HEK293 (cell line): ENCODE measurements around the gene SHE.

Source experiments
- CTCF ChIA-PET: fragments of 350-600 bp; formaldehyde crosslinking; extraction: SDS; loops from one replicate; lab custom pipeline; 2021; ENCODE audit warnings: antibody characterized with exemption; lab: Yijun Ruan, JAX
- POLR2A ChIA-PET: fragments of 300-600 bp; formaldehyde crosslinking; extraction: SDS; loops from one replicate; lab custom pipeline; 2020; ENCODE audit warnings: antibody characterized with exemption, inconsistent platforms; lab: Yijun Ruan, JAX
- H3K27ac ChIP-seq: fragments of 200-500 bp; sonication (Bioruptor generic); 2 replicates; pipeline ENCODE4 v1.5.1; 2014; ENCODE audit warnings: low read depth, low read length, control low read depth, inconsistent platforms; ENCODE audit errors: extremely low read depth
- H3K36me3 ChIP-seq, 2 experiments: fragments of 200-500 bp in 1 of 2; sonication (Bioruptor generic) in 1 of 2; 1 replicate in 1 of 2; 2 replicates in 1 of 2; pipeline ENCODE4 v1.5.1; 2014 to 2017; ENCODE audit warnings: inconsistent platforms in 2 of 2, low read length in 2 of 2; ENCODE audit not compliant: control insufficient read depth in 2 of 2, insufficient read depth in 1 of 2
- H3K4me1 ChIP-seq: fragments of 200-500 bp; sonication (Bioruptor generic); 2 replicates; pipeline ENCODE4 v1.5.1; 2014; ENCODE audit warnings: mild to moderate bottlenecking, low read length, inconsistent platforms; ENCODE audit not compliant: control insufficient read depth, insufficient read depth
- H3K4me3 ChIP-seq: 2 replicates; pipeline ENCODE4 v1.5.1; 2011; ENCODE audit warnings: low read depth, mild to moderate bottlenecking, control low read depth, low read length, moderate library complexity
- H3K9me3 ChIP-seq: fragments of 200-500 bp; sonication (Bioruptor generic); 2 replicates; pipeline ENCODE4 v1.5.1; 2014; ENCODE audit warnings: low read depth, low read length, inconsistent platforms; ENCODE audit not compliant: control insufficient read depth, insufficient read depth
- HOXD13 ChIP-seq: sonication (generic); formaldehyde crosslinking; IDR thresholded peaks from 2 replicates; pipeline ENCODE4 v1.8.0; 2022; ENCODE audit warnings: missing genetic modification reagents, borderline replicate concordance
- KLF17 ChIP-seq: fragments of 450-650 bp; formaldehyde crosslinking; IDR thresholded peaks from 2 replicates; pipeline ENCODE4 v1.5.1; 2016; ENCODE audit warnings: missing biosample characterization, missing genetic modification characterization
- KLF9 ChIP-seq: fragments of 450-650 bp; formaldehyde crosslinking; IDR thresholded peaks from 2 replicates; pipeline ENCODE4 v1.5.1; 2016; ENCODE audit warnings: missing biosample characterization, missing genetic modification characterization, low read depth
- SCRT2 ChIP-seq: fragments of 450-650 bp; formaldehyde crosslinking; IDR thresholded peaks from 2 replicates; pipeline ENCODE4 v1.5.1; 2016; ENCODE audit warnings: missing biosample characterization, missing genetic modification characterization
- ZBTB21 ChIP-seq: fragments of 450-650 bp; formaldehyde crosslinking; IDR thresholded peaks from 2 replicates; pipeline ENCODE4 v1.5.1; 2017; ENCODE audit warnings: missing biosample characterization, missing genetic modification characterization
- ZEB2 ChIP-seq: fragments of 450-650 bp; formaldehyde crosslinking; IDR thresholded peaks from 2 replicates; pipeline ENCODE4 v1.5.1; 2016; ENCODE audit warnings: missing biosample characterization, missing genetic modification characterization
- ZFP37 ChIP-seq: fragments of 450-650 bp; formaldehyde crosslinking; IDR thresholded peaks from 2 replicates; pipeline ENCODE4 v1.5.1; 2016; ENCODE audit warnings: missing biosample characterization, missing genetic modification characterization
- ZIC2 ChIP-seq: fragments of 450-650 bp; formaldehyde crosslinking; IDR thresholded peaks from 2 replicates; pipeline ENCODE4 v1.5.1; 2016; ENCODE audit warnings: missing biosample characterization, missing genetic modification characterization
- ZNF140 ChIP-seq: fragments of 450-650 bp; formaldehyde crosslinking; IDR thresholded peaks from 2 replicates; pipeline ENCODE4 v1.5.1; 2016; ENCODE audit warnings: missing biosample characterization, missing genetic modification characterization
- ZNF157 ChIP-seq: fragments of 450-650 bp; formaldehyde crosslinking; IDR thresholded peaks from 2 replicates; pipeline ENCODE4 v1.5.1; 2016; ENCODE audit warnings: missing biosample characterization, missing genetic modification characterization
- ZNF221 ChIP-seq: fragments of 450-650 bp; formaldehyde crosslinking; IDR thresholded peaks from 2 replicates; pipeline ENCODE4 v1.5.1; 2017; ENCODE audit warnings: missing biosample characterization, missing genetic modification characterization, borderline replicate concordance
- ZNF302 ChIP-seq: fragments of 450-650 bp; formaldehyde crosslinking; IDR thresholded peaks from 2 replicates; pipeline ENCODE4 v1.5.1; 2016; ENCODE audit warnings: missing biosample characterization, missing genetic modification characterization, low read depth
- ZNF335 ChIP-seq: fragments of 450-650 bp; formaldehyde crosslinking; conservative IDR thresholded peaks from 2 replicates; pipeline ENCODE4 v1.5.1; 2016; ENCODE audit warnings: missing biosample characterization, missing genetic modification characterization
- ZNF549 ChIP-seq: fragments of 450-650 bp; IDR thresholded peaks from 2 replicates; pipeline ENCODE4 v1.5.1; 2018; ENCODE audit warnings: missing biosample characterization, missing genetic modification characterization, mild to moderate bottlenecking, inconsistent platforms, moderate library complexity
- ZNF600 ChIP-seq: fragments of 450-650 bp; formaldehyde crosslinking; IDR thresholded peaks from 2 replicates; pipeline ENCODE4 v1.5.1; 2016; ENCODE audit warnings: missing biosample characterization, missing genetic modification characterization
- ZNF707 ChIP-seq: fragments of 450-650 bp; formaldehyde crosslinking; IDR thresholded peaks from 2 replicates; pipeline ENCODE4 v1.5.1; 2016; ENCODE audit warnings: missing biosample characterization, missing genetic modification characterization
- ZSCAN23 ChIP-seq: fragments of 450-650 bp; formaldehyde crosslinking; IDR thresholded peaks from 2 replicates; pipeline ENCODE4 v1.5.1; 2016; ENCODE audit warnings: missing biosample characterization, missing genetic modification characterization
- TF ChIP-seq, protein P1 (sequence below): fragments of 450-650 bp; formaldehyde crosslinking; IDR thresholded peaks from 2 replicates; pipeline ENCODE4 v1.5.1; 2016; ENCODE audit warnings: missing biosample characterization, missing genetic modification characterization
- TF ChIP-seq, protein P2 (sequence below): fragments of 450-650 bp; formaldehyde crosslinking; IDR thresholded peaks from 2 replicates; pipeline ENCODE4 v1.5.1; 2016; ENCODE audit warnings: missing biosample characterization, missing genetic modification characterization, low read depth
- TF ChIP-seq, protein P3 (sequence below): fragments of 450-650 bp; formaldehyde crosslinking; IDR thresholded peaks from 2 replicates; pipeline ENCODE4 v1.5.1; 2016; ENCODE audit warnings: missing biosample characterization, missing genetic modification characterization
- TF ChIP-seq, protein P4 (sequence below): fragments of 450-650 bp; formaldehyde crosslinking; optimal IDR thresholded peaks from 2 replicates; pipeline ENCODE3; 2016; ENCODE audit warnings: missing biosample characterization, mild to moderate bottlenecking, missing genetic modification characterization

SHE gene

DNA sequence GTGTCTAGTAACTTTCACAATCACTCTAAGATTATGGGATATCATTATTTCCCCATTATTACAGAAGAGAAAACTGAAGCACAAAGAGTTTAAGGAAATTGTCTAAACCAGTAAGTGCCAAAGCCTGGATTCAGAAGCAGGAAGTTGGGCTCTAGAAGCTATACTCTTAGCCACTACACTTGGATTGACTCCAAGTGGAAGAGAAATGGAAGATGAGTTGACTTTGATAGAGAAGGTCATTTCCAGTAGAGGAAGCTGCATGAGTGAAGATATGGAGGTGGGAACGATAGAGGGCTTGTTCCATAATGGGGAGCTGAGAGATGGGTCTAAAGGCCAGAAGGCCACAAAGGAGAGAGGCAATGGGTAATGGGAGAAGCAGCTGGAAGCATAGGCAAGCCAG, 11.9 kb downstream of the SHE start:
- ChIA-PET CTCF (interaction anchor here (0.6 to 2.3 kb wide), 6 partner anchors 9 to 454 kb away, joined by 3 to 11 read pairs (median 4); no protein-coding TSS in a partner anchor), POLR2A (interaction anchor here (0.6 kb wide), 1 partner anchor 757 kb away, joined by 5 read pairs; no protein-coding TSS in a partner anchor)
- H3K4me1 ChIP-seq = no peaks in the 10 kb centered on the region
- no peak overlapping the region for H3K4me3 ChIP-seq
- no peak for TF ChIP-seq ZNF302
- no peak for TF ChIP-seq HOXD13 (CRISPR knock-in tag)
- TF ChIP-seq ZBTB21 = no peak
- no peak for TF ChIP-seq ZNF157
- TF ChIP-seq ZSCAN23 (tag by site-specific recombination) = no peak
- TF ChIP-seq ZNF549 (tag by site-specific recombination) = no peak
- H3K36me3 ChIP-seq = no peaks in the 10 kb centered on the region
- no peaks in the 10 kb centered on the region for H3K9me3 ChIP-seq
- no peak overlapping the region for H3K27ac ChIP-seq

GRCh38 chr1:154489695-154490274, 12.4 kb downstream of the SHE start:
- H3K9me3 ChIP-seq = no peaks in the 10 kb centered on the region
- no peak overlapping the region for H3K4me3 ChIP-seq
- no peak overlapping the region for H3K27ac ChIP-seq
- H3K4me1 ChIP-seq = no peaks in the 10 kb centered on the region; the same call in 1 of the 2 replicates
- no peaks in the 10 kb centered on the region for H3K36me3 ChIP-seq
- POLR2A ChIA-PET = no interaction called here
- TF ChIP-seq SCRT2 (no peak), ZIC2 (tag by site-specific recombination) (no peak), ZNF221 (tag by site-specific recombination) (no peak), ZFP37 (tag by site-specific recombination) (no peak), KLF9 (tag by site-specific recombination) (no peak), ZNF707 (tag by site-specific recombination) (no peak), ZNF335 (no peak)
- TF ChIP-seq, protein P1, sequence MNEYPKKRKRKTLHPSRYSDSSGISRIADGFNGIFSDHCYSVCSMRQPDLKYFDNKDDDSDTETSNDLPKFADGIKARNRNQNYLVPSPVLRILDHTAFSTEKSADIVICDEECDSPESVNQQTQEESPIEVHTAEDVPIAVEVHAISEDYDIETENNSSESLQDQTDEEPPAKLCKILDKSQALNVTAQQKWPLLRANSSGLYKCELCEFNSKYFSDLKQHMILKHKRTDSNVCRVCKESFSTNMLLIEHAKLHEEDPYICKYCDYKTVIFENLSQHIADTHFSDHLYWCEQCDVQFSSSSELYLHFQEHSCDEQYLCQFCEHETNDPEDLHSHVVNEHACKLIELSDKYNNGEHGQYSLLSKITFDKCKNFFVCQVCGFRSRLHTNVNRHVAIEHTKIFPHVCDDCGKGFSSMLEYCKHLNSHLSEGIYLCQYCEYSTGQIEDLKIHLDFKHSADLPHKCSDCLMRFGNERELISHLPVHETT (tag by site-specific recombination) = no peak
- TF ChIP-seq, protein P2, sequence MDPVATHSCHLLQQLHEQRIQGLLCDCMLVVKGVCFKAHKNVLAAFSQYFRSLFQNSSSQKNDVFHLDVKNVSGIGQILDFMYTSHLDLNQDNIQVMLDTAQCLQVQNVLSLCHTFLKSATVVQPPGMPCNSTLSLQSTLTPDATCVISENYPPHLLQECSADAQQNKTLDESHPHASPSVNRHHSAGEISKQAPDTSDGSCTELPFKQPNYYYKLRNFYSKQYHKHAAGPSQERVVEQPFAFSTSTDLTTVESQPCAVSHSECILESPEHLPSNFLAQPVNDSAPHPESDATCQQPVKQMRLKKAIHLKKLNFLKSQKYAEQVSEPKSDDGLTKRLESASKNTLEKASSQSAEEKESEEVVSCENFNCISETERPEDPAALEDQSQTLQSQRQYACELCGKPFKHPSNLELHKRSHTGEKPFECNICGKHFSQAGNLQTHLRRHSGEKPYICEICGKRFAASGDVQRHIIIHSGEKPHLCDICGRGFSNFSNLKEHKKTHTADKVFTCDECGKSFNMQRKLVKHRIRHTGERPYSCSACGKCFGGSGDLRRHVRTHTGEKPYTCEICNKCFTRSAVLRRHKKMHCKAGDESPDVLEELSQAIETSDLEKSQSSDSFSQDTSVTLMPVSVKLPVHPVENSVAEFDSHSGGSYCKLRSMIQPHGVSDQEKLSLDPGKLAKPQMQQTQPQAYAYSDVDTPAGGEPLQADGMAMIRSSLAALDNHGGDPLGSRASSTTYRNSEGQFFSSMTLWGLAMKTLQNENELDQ = no peak
- TF ChIP-seq, protein P3, sequence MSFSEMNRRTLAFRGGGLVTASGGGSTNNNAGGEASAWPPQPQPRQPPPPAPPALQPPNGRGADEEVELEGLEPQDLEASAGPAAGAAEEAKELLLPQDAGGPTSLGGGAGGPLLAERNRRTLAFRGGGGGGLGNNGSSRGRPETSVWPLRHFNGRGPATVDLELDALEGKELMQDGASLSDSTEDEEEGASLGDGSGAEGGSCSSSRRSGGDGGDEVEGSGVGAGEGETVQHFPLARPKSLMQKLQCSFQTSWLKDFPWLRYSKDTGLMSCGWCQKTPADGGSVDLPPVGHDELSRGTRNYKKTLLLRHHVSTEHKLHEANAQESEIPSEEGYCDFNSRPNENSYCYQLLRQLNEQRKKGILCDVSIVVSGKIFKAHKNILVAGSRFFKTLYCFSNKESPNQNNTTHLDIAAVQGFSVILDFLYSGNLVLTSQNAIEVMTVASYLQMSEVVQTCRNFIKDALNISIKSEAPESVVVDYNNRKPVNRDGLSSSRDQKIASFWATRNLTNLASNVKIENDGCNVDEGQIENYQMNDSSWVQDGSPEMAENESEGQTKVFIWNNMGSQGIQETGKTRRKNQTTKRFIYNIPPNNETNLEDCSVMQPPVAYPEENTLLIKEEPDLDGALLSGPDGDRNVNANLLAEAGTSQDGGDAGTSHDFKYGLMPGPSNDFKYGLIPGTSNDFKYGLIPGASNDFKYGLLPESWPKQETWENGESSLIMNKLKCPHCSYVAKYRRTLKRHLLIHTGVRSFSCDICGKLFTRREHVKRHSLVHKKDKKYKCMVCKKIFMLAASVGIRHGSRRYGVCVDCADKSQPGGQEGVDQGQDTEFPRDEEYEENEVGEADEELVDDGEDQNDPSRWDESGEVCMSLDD (tag by site-specific recombination) = no peak
- CTCF ChIA-PET = interaction anchor here (0.6 to 2.3 kb wide), 3 partner anchors 10 to 291 kb away, joined by 4 to 11 read pairs (median 9); no protein-coding TSS in a partner anchor

- H3K27ac ChIP-seq = no peak overlapping the region
- peaks cover 3% of the 10 kb centered on the region; the same call in 1 of the 2 replicates for H3K4me1 ChIP-seq
- H3K36me3 ChIP-seq = no peaks in the 10 kb centered on the region
- no peak overlapping the region for H3K4me3 ChIP-seq
- CTCF ChIA-PET = interaction anchor here (0.6 to 2.3 kb wide), 3 partner anchors 9 to 451 kb away, joined by 3 to 9 read pairs (median 7); no protein-coding TSS in a partner anchor
- H3K9me3 ChIP-seq = no peaks in the 10 kb centered on the region
- POLR2A ChIA-PET = no interaction called here
- TF ChIP-seq ZNF140 = no peak
- TF ChIP-seq KLF17 = no peak
- TF ChIP-seq, protein P4, sequence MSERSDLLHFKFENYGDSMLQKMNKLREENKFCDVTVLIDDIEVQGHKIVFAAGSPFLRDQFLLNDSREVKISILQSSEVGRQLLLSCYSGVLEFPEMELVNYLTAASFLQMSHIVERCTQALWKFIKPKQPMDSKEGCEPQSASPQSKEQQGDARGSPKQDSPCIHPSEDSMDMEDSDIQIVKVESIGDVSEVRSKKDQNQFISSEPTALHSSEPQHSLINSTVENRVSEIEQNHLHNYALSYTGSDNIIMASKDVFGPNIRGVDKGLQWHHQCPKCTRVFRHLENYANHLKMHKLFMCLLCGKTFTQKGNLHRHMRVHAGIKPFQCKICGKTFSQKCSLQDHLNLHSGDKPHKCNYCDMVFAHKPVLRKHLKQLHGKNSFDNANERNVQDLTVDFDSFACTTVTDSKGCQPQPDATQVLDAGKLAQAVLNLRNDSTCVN (tag by site-specific recombination) = no peak
- no peak for TF ChIP-seq ZNF600 (tag by site-specific recombination)
- TF ChIP-seq ZEB2 = no peak
Observed at GRCh38 chr1:154488922-154489321, 13.3 kb downstream of the SHE start.
